H1 (cell line): ENCODE data around the gene TMA7.

Experiments
- EP300 ChIP-seq, 2 experiments: IDR thresholded peaks; 1 replicate in 1 of 2; 2 replicates in 1 of 2; pipeline ENCODE4 v1.6.1; 2011 to 2012; ENCODE audit warnings: low read depth in 2 of 2, low read length in 2 of 2, mild to moderate bottlenecking in 2 of 2, borderline replicate concordance in 1 of 2, inconsistent platforms in 1 of 2, moderate library complexity in 1 of 2
- KDM1A ChIP-seq: fragments of 200-600, 300-600 bp; sonication (generic); IDR thresholded peaks from 2 replicates; pipeline ENCODE4 v1.7.1; 2016; ENCODE audit warnings: mild to moderate bottlenecking, low read length, borderline replicate concordance
- TF ChIP-seq, protein P1 (sequence below), 3 experiments: IDR thresholded peaks; 1 replicate in 2 of 3; 2 replicates in 1 of 3; pipeline versions ENCODE4 v1.5.1 to v1.6.1; 2011; ENCODE audit warnings: low read length in 3 of 3, mild to moderate bottlenecking in 3 of 3, inconsistent platforms in 2 of 3, low read depth in 1 of 3, moderate library complexity in 1 of 3; ENCODE audit not compliant: insufficient read depth in 1 of 3; ENCODE audit errors: control extremely low read depth in 1 of 3

DNA sequence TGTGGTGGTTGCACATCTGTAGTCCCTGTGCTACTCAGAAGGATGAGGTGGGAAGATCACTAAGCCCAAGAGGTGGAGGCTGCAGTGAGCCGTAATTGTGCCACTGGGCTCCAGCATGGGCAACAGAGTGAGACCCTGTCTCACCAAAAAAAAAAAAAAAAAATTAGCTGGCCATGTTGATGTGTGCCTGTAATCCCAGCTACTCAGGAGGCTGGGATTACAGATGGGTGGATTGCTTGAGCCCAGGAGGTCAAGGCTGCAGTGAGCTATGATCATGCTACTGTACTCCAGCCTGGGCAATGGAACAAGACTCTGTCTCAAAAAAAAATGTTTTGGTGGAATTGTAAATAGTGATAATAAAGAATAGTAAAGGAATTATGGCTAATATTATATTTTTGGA, 16.4 kb downstream of the TMA7 start:
- no peak for TF ChIP-seq EP300 (IDR thresholded peaks at IDR 0.05; ENCODE audit: borderline replicate concordance in 1 of 2, low read depth in 2 of 2, low read length in 2 of 2)
- TF ChIP-seq, protein P1, sequence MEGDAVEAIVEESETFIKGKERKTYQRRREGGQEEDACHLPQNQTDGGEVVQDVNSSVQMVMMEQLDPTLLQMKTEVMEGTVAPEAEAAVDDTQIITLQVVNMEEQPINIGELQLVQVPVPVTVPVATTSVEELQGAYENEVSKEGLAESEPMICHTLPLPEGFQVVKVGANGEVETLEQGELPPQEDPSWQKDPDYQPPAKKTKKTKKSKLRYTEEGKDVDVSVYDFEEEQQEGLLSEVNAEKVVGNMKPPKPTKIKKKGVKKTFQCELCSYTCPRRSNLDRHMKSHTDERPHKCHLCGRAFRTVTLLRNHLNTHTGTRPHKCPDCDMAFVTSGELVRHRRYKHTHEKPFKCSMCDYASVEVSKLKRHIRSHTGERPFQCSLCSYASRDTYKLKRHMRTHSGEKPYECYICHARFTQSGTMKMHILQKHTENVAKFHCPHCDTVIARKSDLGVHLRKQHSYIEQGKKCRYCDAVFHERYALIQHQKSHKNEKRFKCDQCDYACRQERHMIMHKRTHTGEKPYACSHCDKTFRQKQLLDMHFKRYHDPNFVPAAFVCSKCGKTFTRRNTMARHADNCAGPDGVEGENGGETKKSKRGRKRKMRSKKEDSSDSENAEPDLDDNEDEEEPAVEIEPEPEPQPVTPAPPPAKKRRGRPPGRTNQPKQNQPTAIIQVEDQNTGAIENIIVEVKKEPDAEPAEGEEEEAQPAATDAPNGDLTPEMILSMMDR (IDR thresholded peaks at IDR 0.05; ENCODE audit: control extremely low read depth in 1 of 3, insufficient read depth in 1 of 3, low read depth in 1 of 3, low read length in 3 of 3) = no peak
- no peak for TF ChIP-seq KDM1A
